CD4-positive, alpha-beta T cell treated with Interleukin-6 for 4 hours (primary cell): ENCODE results near the gene ZGRF1.
"Not testable (repeated sequence)": the region's sequence is repeated elsewhere in the genome, so short reads cannot be mapped to it uniquely, and the experiment has no call there.

Experiments used
- DNase-seq: peaks from one replicate; pipeline ENCODE4 v3.0.0-alpha.2; 2020; ENCODE audit warnings: mixed read lengths

Gene ZGRF1

GRCh38 chr4:112516471-112517066 is 120.1 kb downstream of the ZGRF1 start:
- DNase-seq, result no peak

DNA sequence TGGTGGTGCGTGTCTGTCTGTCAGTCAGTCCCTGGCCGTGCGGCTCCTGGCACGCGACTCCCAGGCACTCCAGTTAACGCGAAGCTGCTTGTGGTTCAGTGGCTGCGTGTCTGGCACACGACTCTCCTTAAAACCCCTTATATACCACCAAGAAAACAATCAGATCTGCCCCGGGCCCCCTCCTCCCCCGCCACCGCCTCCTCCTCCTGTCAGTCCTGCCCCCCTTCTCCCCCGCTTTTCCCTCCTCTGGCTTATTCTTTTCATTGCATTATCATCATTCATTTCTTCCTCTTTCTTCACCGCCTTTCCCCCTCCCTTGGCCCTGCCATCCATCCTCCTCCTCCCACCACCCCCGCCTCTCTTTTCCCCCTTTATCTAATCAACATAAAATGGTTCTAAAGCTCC is 120.6 kb downstream of the ZGRF1 start, which contains the start of gene NEUROG2:
Gene NEUROG2 (minus strand): TSS at position 115 of the 405 bp plus-strand sequence. CDS start 705 bp downstream, outside the sequence.
- no peak for DNase-seq

DNA sequence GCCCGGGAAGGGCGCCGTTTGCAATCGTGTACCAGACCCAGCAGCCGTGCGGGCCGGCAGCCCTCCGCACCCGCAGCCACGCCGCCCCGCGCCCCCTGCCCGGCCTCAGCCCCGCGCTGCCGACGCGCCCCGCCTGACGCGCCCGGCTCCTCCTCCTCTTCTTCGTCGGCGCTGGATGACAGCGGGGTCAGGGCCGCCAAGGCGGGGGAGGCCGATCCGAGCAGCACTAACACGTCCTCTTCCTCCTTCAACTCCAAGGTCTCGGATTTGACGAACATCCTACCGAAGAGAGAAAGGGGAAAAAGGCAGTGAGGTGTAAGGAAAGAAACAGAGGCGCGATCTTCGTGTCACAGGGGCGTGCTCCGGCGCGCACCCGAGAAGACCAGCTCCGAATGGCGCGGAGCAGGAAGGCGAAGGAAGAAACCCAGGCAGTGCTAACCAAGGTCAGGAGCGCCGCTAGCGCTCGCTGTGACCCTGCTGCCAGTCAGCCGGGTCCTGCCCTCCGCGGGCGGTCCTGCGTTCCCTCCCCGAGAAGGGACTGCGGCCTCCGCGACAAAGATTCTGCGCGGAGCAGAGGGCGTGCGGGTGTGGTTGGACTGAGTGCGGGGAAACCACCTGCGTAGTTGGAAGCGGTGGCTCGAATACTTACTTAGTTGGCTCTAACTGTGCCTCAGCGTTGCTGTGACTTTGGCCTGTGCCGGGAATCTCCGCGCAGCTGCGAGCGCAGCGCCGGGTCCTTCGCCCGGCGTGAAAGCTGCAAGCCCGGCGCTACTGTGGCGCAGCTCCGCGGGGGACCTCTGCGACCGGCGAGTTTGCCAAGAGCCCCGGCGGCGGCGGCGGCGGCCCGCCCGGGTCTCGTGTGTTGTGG is 121.3 kb downstream of the ZGRF1 start:
- DNase-seq, result peak; percentile 23

- no peak for DNase-seq
Observed at GRCh38 chr4:112514647-112515197, 122.0 kb downstream of the ZGRF1 start.

DNA sequence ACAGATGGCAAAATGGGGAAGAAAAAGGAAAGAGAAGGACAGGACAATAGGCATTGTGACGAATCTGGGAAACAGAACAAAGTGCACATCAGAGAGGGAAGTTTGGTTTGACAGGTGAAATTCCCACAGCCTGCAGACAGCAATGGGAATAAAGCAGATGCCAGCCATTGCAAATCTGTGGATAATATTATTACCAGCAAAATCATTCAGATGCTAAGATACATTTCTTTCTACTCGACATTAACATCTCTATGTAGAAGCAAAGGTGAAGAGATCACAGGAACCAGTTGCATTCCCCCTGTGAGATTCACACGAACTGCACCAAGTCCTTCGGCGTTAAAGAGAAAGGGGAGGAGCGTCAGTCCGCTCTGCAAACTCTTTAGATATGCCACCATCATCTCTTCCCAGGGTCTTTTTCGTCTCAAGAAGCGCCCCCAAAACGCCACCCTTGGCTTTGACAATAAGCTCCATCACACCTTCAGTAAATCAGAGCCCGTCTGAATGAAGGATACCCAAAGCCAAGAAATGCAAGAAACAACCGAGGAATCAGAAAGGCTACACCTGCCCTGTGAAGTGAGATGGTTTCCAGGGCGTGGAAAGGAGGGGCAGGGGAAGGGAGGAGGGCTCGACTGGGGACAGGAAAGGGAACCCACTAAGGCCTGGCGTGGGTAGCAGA is 122.6 kb downstream of the ZGRF1 start:
- DNase-seq, result no peak

DNA sequence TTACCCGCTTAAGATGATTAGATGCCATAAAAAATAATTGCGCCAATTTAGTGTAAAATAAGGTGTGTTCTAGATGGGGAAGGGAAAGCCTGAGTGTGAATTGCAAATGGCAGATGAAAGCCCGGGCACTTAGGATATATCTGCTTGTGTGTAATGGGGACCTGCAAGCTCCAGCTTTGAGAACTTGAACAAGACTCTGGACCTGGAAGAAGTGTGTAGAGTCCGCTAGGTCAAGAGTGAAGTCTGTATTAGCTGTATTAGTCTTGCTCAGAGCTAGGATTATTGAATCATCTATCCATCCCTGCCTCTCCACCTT is 124.9 kb downstream of the ZGRF1 start:
- no peak for DNase-seq

DNA sequence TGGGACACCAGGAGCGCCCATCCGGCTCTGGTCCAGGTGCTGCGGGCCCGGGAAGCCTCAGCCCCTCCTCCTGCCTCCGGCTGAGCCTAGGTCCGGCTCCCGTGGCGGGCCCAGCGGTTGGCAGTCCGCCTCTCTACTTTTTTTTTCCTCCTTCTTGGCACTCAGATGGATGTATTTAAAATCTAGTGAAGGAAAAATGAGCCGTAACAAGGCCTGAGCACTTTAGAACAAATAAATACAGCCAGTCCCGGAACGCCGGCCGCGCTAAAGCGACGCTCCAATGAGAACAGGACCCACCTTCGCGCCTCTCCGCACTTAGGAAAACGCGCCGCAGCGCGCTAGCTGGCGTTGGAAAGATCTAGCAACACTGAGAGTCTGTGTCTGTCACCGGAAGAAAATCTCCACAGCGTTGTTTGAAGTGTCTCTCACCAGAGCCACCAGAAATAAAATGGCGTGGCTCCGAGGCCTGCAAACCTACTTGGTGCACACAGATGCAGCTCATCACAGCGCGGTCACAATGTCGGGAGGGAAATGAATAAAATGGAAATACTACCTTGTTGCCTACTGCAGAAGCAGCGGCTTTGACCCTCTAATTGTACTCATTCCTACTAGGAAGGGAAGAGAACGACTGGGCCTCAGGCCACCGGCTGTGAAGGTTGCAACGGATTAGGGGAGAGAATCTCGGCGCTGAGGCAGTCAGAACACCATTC is 125.5 kb downstream of the ZGRF1 start:
- no peak for DNase-seq

- DNase-seq, result no peak
Observed at GRCh38 chr4:112510291-112511092, 126.2 kb downstream of the ZGRF1 start.

DNA sequence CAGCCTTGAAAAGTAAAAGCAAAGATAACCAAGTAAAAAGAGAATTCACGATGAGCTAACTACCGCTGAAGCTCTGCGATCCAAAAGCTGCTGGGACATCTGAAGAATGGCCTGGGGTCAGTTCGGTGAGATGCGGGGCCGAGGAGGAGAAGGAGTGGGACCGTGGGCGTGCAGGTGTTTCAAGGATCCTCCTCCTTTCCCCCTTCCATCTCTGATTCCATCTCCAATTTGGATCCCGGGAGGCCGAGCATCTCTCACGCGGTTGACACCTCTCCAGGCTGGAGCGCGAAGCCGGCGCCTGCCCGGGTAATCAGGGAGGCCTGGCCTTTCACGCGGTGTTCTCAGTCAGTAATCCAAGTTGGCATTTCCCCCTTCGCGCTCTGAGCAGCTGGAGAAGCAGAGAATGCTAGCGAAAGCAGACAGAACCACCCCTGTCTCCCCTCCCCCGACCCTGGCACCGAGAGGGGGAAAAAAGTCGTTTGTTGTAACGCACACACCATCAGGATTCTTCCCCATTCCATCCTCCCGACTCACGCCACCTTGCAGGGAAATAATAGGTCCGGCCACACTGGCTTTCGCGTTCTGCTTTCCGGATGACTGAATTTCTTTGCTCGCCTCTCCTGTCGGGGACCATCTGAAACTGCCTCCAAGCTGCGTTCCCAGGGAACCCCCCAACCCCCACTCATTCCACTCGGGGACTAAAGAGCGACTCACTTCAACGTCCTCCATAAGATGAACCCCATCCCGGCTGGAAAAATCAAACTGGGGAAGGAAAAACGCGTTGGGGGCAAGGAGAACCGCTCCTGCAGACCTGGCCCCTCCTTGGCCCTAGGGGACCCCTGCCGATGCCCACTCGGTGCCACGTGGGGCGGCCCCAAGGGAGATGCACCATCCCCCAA is 127.2 kb downstream of the ZGRF1 start:
- DNase-seq, result no peak

- no peak for DNase-seq
Observed at GRCh38 chr4:112508356-112508755, 128.4 kb downstream of the ZGRF1 start.

- DNase-seq, result no peak
Observed at GRCh38 chr4:112504807-112505206, 131.9 kb downstream of the ZGRF1 start.

DNA sequence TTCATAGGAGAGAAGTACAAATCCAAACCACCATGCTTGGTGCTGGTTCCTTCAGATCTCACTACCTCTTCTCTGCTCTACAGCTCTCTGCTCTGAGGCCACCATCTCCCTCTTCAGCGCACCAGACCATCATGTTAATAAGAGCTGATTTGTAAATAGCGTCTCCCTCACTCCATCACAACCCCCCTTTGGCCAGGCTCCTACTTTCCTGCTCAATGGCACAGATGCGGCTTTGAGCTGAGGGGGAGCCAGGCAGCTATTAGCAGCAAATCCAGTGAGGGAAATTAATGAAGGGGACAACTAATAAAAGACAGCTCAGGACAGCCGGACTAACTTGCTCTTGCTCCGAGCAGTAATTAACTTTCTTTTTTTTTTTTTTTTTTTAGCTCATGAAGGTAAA is 133.8 kb downstream of the ZGRF1 start:
- no peak for DNase-seq

DNA sequence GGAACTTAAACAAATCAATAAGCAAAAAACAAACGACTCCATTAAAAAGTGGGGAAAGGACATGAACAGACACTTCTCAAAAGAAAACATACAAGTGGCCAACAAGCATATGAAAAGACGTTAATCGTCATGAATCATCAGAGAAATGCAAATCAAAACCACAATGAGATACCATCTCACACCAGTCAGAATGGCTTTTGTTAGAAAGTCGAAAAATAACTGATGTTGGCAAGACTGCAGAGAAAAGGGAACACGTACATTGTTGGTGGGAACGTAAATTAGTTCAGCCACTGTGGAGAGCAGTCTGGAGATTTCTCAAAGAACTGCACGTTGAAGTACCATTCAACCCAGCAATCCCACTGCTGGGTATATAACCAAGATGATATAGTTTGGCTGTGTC is 144.4 kb downstream of the ZGRF1 start:
- DNase-seq, result no peak

GRCh38 chr4:112490808-112491207 is 145.9 kb downstream of the ZGRF1 start:
- not testable (repeated sequence) for DNase-seq
